Stimulated activated CD8-positive, alpha-beta memory T cell treated with anti-CD3 and anti-CD28 coated beads, Interleukin-2, amount 100 ng/mL, for 1 hour (primary cell): ENCODE measurements around the gene ATP1B2.
"Not testable (repeated sequence)": the region's sequence is repeated elsewhere in the genome, so short reads cannot be mapped to it uniquely, and the experiment has no call there.

Experiments used
- DNase-seq, 2 donors: peaks; one replicate each; pipeline ENCODE4 v3.0.0-alpha.2; 2020; ENCODE audit warnings: low read depth in 2 of 2

The ATP1B2 gene

DNA sequence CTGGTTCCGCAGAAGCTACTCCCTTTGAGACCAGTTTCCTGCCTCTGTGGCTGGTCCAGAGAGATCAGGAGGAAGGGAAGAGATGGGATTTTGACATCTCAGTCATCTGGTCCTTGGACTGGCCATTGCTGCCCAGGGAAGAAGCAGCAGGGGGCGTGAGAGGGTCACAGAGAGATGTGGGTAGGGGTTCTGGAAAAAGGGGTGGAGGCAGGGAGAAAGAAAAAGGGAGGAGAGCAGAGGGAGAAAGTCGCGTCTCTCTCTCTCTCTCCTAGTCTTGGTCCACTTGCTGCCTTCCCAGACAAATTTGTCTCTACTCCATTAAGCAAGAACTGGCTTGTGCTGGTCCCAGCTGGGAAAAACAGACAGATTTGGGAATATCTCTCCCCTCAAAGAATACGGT lies 16.3 kb upstream of the ATP1B2 start:
- no peak for DNase-seq

GRCh38 chr17:7636163-7636562 lies 14.6 kb upstream of the ATP1B2 start:
- DNase-seq: no peak

DNA sequence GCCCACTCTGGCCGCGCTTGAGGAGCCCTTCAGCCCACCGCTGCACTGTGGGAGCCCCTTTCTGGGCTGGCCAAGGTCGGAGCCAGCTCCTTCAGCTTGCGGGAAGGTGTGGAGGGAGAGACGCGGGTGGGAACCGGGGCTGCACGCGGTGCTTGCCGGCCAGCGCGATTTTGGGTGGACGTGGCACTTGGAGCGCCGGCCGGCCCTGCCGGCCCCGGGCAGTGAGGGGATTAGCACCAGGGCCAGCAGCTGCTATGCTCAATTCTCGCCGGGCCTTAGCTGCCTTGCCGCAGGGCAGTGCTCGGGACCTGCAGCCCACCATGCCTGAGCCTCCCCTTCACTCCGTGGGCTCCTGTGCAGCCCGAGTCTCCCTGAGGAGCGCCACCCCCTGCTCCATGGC lies 9.9 kb upstream of the ATP1B2 start:
- DNase-seq: no peak

DNA sequence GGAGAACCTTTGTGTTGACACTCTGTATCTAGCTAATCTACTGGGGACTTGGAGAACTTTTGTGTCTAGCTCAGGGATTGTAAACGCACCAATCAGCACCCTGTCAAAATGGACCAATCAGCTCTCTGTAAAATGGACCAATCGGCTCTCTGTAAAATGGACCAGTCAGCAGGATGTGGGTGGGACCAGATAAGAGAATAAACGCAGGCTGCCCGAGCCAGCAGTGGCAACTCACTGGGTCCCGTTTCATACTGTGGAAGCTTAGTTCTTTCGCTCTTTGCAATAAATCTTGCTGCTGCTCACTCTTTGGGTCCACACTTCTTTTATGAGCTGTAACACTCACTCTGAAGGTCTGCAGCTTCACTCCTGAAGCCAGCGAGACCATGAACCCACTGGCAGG lies 9.1 kb upstream of the ATP1B2 start:
- not testable (repeated sequence) for DNase-seq

- DNase-seq: no peak
Observed at GRCh38 chr17:7644775-7645174, 6.0 kb upstream of the ATP1B2 start.

GRCh38 chr17:7646457-7646856 lies 4.3 kb upstream of the ATP1B2 start:
- no peak for DNase-seq

GRCh38 chr17:7647018-7647417 lies 3.7 kb upstream of the ATP1B2 start:
- DNase-seq: no peak

GRCh38 chr17:7651097-7651664 lies 455 bp downstream of the ATP1B2 start:
- no peak for DNase-seq

- DNase-seq: no peak
Observed at GRCh38 chr17:7651665-7652387, 1.1 kb downstream of the ATP1B2 start.

- no peak for DNase-seq
Observed at GRCh38 chr17:7652388-7653356, 1.9 kb downstream of the ATP1B2 start.

GRCh38 chr17:7654832-7655540 lies 4.3 kb downstream of the ATP1B2 start:
- DNase-seq: no peak

GRCh38 chr17:7655541-7655840 lies 4.8 kb downstream of the ATP1B2 start:
- no peak for DNase-seq

- no peak for DNase-seq
Observed at GRCh38 chr17:7656958-7657609, 6.4 kb downstream of the ATP1B2 start.

- no peak for DNase-seq
Observed at GRCh38 chr17:7667656-7668406, 17.1 kb downstream of the ATP1B2 start.

GRCh38 chr17:7668482-7668881 lies 17.8 kb downstream of the ATP1B2 start:
- no peak for DNase-seq

DNA sequence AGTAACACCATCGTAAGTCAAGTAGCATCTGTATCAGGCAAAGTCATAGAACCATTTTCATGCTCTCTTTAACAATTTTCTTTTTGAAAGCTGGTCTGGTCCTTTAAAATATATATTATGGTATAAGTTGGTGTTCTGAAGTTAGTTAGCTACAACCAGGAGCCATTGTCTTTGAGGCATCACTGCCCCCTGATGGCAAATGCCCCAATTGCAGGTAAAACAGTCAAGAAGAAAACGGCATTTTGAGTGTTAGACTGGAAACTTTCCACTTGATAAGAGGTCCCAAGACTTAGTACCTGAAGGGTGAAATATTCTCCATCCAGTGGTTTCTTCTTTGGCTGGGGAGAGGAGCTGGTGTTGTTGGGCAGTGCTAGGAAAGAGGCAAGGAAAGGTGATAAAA lies 22.5 kb downstream of the ATP1B2 start:
- DNase-seq: no peak

DNA sequence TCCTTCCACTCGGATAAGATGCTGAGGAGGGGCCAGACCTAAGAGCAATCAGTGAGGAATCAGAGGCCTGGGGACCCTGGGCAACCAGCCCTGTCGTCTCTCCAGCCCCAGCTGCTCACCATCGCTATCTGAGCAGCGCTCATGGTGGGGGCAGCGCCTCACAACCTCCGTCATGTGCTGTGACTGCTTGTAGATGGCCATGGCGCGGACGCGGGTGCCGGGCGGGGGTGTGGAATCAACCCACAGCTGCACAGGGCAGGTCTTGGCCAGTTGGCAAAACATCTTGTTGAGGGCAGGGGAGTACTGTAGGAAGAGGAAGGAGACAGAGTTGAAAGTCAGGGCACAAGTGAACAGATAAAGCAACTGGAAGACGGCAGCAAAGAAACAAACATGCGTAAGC lies 24.2 kb downstream of the ATP1B2 start:
- no peak for DNase-seq

DNA sequence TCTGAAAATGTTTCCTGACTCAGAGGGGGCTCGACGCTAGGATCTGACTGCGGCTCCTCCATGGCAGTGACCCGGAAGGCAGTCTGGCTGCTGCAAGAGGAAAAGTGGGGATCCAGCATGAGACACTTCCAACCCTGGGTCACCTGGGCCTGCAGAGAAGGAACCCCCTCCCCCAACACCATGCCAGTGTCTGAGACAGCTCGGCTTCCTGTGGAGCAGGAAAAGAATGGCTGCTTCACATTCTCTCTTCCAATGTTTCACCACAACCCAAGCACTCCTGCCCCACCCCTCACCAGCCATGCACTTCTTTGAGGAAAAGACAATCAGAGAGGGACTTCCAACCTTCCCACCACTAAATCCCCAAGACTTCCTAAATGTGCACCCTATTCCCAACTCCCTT lies 25.8 kb downstream of the ATP1B2 start:
- DNase-seq: no peak

- no peak for DNase-seq
Observed at GRCh38 chr17:7677388-7678067, 26.8 kb downstream of the ATP1B2 start.

GRCh38 chr17:7684851-7685532 lies 34.3 kb downstream of the ATP1B2 start:
- no peak for DNase-seq
